GM19324 (cell line): ENCODE results near the gene PDAP1.
"Not testable (repeated sequence)": the region's sequence is repeated elsewhere in the genome, so short reads cannot be mapped to it uniquely, and the experiment has no call there.

Source experiments
- ATAC-seq: cut with Tn5 transposase; IDR thresholded peaks from one replicate; pipeline ENCODE4 v1.9.1; 2021; ENCODE audit warnings: mild to moderate bottlenecking, moderate library complexity; ENCODE audit not compliant: unreplicated experiment, low FRiP score

The PDAP1 gene

GRCh38 chr7:99397297-99397983 is 11.0 kb downstream of the PDAP1 start:
- ATAC-seq = no peak

GRCh38 chr7:99396418-99397296 is 11.7 kb downstream of the PDAP1 start:
- ATAC-seq = no peak

DNA sequence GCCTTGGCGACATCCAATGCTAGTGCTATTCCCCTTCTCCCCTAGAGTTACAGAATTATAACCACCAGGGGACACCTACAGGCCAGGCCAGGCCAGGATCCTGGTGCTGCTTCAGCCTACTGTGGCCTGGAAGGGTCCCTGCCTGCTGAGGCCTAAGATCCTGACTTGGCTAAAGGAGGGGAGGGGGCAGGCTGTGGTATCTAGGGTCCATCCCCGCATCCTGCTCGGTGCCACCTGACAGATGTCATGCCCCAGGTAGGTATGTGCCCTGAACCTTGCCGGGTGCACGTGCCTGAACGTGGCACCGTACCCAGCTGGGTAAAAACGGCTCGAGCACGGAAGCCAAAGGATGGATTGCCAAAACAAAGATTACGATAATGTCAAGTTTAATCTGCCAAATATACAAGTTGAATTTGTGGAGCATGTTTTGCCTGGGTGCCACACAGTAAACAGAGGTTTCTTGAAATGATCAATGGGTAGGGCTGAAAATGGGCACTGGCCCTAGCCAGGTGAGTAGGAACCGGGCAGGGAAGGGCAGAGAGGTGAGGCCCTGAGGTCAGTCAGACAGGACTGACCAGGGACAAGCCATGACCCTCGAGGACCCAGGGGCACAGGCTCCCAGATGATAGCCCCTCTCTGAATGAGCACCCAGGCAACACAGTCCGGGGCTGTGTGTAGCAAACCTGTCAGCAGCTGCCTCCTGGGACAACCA is 12.6 kb downstream of the PDAP1 start:
- no peak for ATAC-seq

DNA sequence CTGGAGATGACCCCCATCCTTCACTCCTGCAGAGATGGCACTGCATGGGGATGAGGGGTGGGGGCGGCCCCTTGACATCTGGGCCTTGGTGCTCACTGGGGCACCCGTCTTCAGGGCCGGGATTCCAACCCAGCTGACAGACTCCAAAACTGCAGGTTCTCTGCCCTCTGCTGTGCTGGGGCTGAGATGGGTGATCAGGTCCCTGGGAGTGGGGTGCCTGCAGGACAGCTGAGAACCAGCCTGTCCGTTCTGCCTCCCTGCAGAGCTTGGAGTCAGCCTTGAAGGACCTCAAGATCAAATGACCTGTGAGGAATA is 14.3 kb downstream of the PDAP1 start:
- ATAC-seq = no peak

DNA sequence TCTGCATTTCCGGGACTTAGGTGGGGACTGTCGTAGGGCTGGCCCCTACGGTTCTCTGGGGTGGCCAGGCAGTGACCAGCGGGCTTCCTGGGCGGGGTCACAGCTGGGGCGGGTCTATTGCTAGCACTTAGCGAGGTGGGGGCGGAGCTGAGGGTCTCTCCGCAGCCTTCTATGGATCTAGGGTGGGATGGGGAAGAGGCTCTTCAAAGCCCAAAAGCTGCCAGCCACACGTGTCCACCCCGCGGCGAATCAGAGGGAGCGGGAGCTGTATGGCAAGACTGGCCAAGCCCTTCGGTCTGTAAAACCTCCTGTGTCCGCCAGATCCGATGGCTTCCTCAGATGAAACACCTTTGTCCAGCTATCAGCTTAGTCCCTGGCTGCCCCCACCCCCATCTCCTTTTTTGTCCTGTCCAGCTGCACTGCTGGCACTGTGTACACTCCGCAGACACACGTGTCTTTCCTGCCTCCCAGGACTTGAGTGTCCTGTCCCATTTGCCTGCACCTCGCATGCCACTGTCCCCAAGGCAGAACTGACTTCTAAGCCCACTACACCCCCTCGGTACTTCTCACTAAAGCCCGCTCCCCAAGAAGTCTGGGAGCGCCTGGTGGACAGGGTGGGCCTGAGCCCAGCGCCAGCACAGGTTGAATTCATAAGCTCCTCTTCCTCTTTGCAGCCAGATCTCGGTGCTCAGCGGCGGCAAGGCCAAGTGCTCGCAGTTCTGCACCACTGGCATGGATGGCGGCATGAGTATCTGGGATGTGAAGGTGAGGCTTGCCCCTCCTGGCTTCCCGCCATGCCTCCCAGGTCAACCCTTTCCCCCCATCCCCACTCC is 14.8 kb downstream of the PDAP1 start:
- no peak for ATAC-seq

DNA sequence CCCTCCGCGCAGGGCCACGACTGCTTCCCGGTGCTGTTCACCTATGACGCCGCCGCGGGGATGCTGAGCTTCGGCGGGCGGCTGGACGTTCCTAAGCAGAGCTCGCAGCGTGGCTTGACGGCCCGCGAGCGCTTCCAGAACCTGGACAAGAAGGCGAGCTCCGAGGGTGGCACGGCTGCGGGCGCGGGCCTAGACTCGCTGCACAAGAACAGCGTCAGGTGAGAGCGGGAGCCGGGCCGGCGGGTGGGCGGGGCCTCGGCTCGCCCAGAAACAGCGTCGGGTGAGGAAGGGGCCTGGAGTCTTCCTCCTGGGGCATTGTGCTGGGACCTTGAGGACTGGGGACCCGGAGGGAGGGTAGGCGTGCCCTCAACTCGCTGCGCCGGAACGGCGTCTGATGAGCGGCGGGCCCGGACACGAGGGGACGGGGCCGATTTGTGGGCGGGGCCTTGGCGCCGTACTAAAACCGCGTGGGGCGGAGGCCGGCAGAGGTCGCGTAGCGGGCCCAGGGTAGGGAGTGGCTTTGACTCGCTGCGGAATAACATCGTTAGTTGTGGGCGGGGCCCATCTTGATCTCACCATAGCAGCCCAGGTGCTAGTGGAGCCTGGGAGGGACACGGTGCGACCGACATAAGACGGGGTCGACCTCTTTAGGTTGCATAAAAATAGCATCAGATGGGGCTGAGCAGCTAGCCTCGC is 15.6 kb downstream of the PDAP1 start:
- ATAC-seq = no peak

GRCh38 chr7:99392046-99392445 is 16.4 kb downstream of the PDAP1 start:
- no peak for ATAC-seq

- no peak for ATAC-seq
Measured at GRCh38 chr7:99390941-99391602, 17.3 kb downstream of the PDAP1 start.

GRCh38 chr7:99389772-99390171 is 18.6 kb downstream of the PDAP1 start:
- ATAC-seq = no peak

DNA sequence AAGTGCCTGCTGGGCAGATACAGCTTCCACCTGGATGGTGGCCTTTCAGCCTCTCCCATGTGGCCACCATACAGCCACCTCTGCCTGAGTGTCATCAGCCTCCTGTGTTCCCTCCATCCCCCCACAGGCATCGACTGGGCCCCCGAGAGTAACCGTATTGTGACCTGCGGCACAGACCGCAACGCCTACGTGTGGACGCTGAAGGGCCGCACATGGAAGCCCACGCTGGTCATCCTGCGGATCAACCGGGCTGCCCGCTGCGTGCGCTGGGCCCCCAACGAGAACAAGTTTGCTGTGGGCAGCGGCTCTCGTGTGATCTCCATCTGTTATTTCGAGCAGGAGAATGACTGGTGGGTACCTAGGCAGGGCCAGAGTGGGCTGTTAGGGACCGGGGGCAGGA is 20.5 kb downstream of the PDAP1 start:
- ATAC-seq = no peak

DNA sequence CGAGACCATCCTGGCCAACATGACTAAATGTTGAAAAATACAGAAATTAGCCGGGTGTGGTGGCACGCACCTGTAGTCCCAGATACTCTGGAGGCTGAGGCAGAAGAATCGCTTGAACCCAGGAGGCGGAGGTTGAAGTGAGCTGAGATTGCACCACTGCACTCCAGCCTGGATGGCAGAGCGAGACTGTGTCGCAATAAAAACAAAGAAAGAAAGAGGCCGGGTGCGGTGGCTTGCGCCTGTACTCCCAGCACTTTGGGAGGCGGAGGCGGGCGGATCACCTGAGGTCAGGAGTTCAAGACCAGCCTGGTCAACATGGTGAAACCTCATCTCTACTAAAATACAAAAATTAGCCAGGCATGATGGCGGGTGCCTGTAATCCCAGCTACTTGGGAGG is 21.2 kb downstream of the PDAP1 start:
- not testable (repeated sequence) for ATAC-seq

GRCh38 chr7:99386584-99387238 is 21.7 kb downstream of the PDAP1 start:
- no peak for ATAC-seq

DNA sequence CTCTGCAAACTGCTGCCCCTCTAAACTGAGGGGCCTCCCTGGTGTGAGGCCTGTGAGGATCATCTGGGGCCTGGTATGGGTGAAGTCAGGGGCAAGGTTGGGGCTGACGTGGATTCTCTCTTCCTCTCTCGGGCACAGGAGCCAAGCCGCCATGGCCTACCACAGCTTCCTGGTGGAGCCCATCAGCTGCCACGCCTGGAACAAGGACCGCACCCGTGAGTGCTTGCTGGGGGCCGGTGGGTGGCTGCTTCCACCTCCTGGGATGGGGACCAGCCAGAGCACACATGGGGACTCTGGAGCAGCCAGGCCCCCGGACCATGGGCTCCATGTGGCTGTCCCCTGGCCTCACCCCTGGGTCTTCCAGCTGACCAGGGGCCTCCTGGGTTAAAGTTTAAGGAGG is 22.8 kb downstream of the PDAP1 start:
- ATAC-seq = no peak

GRCh38 chr7:99384523-99384922 is 23.9 kb downstream of the PDAP1 start:
- no peak for ATAC-seq

DNA sequence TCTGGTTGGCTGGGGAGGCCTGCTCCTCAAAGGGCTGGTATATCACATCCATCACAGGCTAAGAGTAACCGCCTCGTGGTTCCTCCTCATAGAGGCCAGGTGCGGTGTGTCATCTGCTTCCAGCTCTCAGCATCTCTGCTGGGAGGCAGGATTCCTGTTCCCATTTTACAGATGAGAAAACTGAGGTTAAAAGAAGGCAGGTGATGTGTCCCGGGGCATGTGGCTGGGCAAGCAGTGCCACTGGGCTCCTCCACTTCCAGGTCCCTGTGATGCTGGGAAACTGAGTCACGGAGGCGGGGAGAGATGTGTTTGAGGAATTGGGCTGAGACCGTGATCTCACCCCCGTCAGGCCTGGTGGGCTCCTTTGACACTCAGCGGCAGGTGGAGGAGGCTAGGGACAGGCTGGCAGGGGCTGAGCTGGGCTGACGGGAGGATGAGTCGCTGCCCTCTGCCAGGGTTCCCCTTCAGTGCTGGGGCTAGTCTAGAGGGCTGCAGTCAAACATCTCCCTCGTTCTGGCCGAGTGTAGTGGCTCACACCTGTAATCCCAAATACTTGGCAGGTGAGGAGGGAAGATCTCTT is 24.5 kb downstream of the PDAP1 start:
- no peak for ATAC-seq

DNA sequence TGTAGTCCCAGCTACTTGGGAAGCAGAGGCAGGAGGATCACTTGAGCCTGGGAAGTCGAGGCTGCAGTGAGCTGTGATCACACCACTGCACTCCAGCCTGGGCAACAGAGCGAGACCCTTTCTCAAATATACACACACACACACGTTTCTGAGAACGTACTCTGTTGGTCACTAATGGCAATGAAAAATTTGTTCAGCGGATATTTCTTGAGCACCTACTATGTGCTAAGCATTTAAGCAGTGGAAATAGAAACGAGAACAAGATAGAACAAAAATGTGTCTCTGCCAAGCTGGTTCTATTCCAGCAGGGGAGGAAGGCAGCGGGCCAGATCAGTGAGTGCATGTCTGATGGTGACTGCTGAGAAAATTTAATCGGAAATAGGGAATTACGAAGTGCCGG is 25.2 kb downstream of the PDAP1 start:
- no peak for ATAC-seq

DNA sequence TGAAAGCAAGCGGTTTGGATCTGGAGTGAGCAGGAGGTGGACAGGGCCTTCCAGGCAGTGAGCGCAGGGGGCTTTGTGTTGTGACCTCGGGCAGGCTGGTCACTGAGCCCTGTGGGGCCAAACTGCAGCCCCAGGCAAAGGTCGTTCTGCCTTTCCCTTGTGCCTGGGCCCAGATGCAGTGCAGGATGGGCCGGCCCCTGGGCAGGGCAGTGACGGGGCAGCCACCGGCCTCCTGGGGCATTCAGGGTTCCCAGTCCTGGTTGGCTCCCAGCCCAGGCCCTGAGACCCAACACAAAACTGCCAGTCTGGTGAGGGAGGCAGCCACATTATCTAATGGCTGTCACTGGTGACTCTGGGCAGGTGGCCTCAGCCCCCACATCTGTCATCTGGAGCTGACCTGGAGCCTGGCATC is 26.7 kb downstream of the PDAP1 start:
- no peak for ATAC-seq

- peak; percentile 65 for ATAC-seq
Measured at GRCh38 chr7:99380823-99381663, 27.4 kb downstream of the PDAP1 start.
